Lung microvascular endothelial cell (primary cell): ENCODE results near the gene TMUB1. TPM values are rescaled to one million over a fixed set of nuclear protein-coding genes. Genes with fewer than 3 reads are reported as not detected.

Experiments used
- DNase-seq, 2 donors: peaks; one replicate each; pipeline versions ENCODE4 v3.0.0 to v3.0.0-alpha.2; 2010; ENCODE audit warnings: low read depth in 2 of 2
- total RNA-seq: library from RNA; depleted of rRNA; stranded (reverse); fragments of >200 nt; gene quantifications from 2 replicates; pipeline ENCODE4 v1.2.1, GENCODE V29; 2014

The TMUB1 gene
- total RNA-seq, 1 donor from 2014 or later: 16.9 TPM

DNA sequence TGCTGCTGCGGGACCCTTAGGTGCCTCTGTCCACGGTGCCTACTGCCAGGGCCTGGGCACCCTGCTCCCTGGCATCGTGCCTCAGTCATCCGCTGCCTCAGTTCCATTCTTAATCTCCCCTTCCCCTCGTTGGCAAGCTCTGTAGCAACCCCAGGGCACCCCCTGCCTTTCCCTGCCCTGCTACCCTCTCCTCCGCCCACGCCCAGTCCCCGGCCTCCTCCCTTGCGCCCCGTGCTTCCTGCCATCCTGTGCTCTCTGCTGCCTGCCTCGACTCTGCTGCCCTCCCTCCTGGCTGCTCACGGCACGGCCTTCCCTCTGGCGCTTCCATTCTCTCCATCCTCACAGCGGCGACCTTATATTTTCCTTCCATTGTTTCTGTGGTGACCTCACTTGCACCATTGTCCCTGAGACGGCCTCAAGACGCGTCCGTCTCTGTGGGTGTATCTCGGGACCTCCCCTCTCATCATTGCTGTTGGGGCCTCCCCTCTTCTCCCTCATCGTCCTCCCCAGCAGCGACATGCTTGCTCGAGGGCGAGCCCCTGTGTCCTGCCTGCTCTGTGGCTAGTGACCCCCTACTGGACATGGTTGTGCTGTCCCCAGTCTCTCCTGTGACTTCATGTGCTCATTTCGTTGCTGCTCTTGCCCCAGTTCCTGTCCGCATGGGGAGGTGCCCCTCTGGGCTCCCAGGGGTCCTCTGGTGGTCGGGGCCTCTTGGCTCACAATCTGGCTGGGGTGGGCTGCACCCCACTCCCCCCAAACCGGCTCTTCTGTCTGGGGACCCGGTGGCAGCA, 38.3 kb upstream of the TMUB1 start:
- DNase-seq: no peak

DNA sequence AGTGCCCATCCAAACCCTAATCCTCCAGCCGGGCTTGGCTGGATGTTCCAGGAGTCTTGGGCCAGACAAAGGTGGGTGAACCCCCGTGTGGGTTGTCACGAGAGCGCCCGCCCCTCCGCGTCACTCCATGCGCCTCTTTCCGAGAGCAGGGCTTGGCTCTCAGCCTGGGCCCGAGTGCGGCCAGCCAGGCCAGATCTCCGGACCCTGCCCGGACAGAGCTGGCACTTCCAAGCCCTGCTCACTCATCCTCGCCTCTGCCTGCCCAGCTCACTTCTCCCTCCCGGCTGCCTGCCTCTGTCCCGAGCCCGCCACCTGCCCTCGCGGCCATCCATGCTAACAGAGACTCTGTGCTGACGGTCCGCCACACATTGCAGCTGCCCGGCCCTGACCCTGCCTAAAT, 37.6 kb upstream of the TMUB1 start:
- no peak for DNase-seq

- DNase-seq: no peak
Measured at GRCh38 chr7:151119902-151120301, 36.6 kb upstream of the TMUB1 start.

- no peak for DNase-seq
Measured at GRCh38 chr7:151119055-151119415, 35.7 kb upstream of the TMUB1 start.

- no peak for DNase-seq
Measured at GRCh38 chr7:151118108-151119054, 35.1 kb upstream of the TMUB1 start.

DNA sequence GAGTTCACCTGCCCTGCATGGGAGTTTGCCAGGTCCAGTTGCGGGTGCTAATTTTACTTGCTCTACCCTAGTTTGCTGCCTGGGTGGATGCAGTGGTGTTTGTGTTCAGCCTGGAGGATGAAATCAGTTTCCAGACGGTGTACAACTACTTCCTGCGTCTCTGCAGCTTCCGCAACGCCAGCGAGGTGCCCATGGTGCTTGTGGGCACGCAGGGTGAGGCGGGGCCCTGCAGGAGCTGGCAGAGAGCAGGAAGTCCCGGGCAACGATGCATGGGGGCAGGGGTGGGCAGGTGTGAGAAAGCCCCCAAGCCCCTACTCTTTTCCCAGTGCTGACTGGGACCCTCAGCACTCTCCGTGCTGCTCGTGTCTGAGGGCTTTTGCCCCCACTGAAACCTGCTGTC, 34.3 kb upstream of the TMUB1 start:
- DNase-seq: no peak

DNA sequence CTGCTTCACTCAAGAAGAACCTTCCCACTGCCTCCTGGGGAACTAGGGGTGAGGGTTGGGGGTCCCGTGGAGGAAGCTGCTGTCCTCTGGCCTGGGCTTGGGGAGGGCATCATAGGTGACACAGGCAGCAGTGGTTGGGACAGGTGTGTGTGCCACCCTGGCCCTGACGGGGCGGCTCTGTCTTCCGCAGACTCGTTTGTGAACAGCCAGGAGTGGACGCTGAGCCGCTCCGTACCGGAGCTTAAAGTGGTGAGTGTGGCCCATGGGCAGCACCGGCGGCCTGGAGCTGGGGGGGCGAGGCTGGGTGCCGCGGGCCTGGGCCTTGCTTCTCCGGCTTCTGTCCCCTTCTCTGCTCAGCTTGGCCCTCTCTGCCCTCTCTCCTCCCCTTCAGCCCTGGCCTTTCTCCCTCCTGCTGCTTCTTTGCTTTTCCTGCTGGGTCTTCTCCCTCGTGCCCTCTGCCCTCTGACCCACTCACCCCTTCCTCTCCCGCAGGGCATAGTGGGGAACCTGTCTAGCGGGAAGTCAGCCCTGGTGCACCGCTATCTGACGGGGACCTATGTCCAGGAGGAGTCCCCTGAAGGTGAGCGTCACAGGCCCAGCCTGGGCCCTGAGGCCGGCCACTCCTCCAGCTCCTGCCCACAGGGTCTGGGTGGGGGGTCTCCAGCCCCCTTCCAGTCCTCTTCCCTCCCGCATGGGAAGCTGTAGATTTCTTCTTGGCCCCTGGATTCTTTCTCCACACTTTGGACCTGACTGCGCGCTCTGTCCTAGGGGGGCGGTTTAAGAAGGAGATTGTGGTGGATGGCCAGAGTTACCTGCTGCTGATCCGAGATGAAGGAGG, 33.5 kb upstream of the TMUB1 start:
- DNase-seq: no peak

DNA sequence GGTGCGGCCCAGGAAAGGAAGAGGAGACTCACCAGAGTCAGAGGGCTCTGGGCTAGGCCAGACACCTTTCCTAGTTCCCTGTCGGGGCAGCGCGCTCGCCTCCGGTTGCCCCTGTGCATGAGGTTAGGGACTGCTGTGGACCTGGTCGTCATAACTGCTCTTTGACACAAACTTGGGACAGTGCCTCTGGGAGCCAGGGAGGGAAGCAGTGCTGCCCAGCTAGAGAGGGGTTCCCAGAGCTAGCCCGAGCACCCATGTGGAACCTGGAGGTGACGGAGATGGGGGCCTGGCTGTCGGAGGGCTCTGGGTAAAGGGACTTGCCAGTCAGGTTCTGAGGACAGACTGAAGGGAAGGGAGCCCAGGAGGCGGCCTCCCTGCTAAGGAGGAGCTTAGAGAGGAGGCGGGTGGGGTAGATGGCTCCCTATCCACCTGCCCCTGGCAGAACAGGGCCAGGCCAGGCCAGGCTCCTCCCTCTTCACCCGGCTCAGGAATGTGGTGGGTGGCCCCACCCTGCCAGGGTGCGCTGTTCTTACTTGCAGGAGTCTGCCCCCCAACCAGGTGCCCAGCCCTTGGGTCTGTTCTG, 32.6 kb upstream of the TMUB1 start:
- no peak for DNase-seq

DNA sequence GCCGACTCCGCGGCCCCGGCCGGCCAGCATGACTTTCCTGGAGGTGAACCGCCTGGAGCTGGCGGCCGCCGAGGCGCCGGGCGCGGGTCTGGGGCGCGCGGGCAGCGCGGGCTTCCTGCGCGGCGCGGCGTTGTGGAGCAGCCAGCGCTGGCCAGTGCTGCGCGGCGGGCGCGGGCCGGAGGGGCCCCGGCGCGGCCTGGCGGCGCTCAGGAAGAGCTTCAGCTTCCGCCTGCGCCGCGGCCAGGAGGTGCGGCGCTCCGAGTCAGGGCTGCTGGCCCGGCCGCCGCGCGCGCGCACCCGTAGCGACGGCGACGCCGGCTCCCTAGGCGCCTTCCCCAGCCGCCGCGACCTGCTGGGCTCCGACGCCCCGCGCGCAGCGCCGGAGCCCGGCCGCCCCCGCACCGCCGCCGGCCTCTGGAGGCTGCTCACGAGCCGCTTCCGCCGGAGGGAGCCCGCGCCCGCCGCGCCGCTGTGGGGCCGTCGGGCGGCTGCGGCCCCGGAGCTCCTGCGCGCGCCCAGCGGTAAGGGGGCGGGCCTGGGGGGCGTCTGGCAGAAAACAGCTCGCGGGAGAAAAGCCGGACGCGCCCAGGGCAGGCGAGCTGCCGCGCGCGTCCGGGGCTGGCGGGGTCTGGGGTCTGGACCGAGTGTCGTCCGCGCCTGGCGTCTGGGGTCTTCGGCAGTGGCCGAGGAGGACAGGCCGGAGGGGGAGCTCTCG, 32.0 kb upstream of the TMUB1 start:
- peak; percentile 69 to 78 for DNase-seq

DNA sequence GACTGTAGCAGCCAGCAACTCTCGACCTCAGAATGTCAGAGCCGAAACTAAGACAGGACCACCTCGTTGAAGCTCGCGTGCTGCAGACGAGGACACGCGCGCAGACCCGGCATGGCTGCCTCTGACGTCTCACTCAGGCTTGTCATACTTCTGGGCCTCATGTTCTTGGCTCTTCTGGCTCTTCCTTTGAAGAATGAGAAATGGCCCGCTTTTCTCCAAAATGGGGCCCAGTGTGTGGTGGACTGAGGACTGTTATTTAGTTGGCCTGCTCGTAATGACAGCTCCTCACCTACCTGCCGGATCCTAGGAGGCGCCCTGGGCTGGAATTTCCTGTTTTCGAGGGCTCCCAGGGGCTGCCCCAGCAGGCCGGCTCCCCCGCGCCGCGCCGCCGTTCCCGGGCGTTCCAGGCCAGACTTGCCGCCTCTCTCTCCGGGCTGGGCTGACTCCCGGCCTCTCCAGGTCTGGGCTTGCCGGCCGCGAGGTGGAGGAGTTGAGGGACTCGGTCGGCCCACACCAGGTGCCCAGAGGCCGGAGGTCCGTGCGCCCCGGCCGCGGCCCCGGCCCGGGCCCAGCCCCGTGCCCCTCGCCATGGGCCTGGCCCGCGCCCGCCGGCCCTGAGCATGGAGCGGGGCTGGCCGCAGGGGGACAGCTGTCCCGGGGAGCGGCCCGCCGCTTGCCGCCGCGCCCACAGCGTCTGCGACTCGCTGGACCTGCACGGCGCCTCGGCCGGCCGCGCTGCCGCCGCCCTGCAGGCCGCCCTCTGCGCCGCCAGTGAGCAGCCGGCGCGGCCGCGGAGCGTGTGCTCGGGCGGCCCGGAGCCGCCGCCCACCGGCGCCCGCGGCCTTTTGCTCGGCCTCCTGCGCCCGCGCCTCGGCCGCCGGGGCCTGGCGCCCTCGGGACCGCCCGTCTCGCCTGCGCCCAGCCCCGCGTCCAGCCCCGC, 31.1 kb upstream of the TMUB1 start:
- DNase-seq: peak in 1 of 2 donors; percentile 50

GRCh38 chr7:151113344-151114150, 30.3 kb upstream of the TMUB1 start:
- peak; percentile 35 to 74 for DNase-seq

DNA sequence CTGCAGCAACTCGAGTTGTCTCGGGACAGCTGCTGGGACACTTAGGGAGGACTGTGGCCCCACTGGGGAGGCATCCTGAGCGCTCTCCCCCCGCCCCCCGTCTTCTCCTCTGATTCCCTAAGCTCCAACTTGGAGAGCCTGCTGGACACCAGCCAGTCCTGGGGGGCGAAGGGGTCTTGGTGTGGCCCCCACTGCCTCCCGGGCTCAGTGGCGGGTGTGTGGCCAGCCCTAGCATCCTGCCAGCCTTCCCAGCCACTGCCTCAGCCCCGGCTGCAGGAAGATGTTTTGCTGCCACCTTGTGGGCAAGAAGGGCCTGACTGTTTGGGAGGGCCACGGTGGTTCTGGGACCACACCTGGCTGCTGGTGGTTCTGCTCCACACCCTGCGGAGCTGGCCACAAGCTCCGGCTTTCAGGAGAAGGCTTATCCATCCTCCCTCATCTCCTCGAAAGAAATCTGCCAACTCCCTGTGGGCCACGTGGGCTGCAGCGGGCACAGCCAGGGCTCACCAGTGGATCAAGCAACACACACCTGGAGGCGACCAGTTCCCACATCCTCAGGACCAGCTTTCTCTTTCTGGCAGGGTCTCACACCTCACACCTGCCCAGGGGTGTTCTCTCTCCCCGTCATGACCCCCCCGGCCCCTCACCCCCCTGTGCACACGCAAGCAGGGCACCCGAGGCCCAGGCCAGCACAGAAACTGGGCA, 27.8 kb upstream of the TMUB1 start:
- DNase-seq: peak; percentile 78 to 84

DNA sequence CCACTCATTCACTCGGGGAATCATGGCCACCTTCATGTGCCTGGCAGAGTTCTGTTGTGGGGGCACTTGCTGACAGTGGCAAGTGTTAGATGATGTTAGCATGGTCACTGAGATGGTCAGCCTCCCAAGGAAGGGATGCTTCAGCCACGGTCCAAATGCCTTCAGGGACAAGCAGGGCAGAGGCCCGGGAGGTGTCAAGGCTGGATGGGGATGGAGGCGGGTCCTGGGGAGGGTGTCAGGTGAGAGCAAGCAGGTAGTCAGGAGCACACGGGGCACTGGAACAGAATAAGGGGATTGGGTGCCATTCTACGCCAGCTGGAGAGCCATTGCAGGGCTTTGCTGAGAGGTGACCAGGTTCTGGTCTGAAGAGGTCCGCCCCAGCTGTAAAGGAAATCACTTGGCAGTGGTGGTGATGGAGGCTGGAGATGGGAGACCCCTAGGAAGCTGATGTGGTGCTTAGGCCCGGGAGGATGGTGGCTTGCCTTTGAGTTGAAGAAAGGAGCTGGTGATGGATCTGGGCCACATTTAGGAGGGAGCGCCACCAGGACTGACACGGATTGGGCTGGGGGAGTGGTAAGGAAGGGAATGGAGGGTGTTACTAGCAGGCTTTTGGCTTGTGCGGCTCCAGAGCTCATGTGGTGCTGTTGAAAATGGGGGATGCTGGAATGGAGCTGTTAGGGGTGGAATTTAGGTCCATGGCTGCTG, 27.1 kb upstream of the TMUB1 start:
- DNase-seq: no peak

- DNase-seq: no peak
Measured at GRCh38 chr7:151109094-151110048, 26.1 kb upstream of the TMUB1 start.

- no peak for DNase-seq
Measured at GRCh38 chr7:151107882-151108281, 24.6 kb upstream of the TMUB1 start.
